Dendritic cell treated with granulocyte-macrophage colony-stimulating factor and Interleukin-4, amounts not matched to agents 40 ng/mL and 50 ng/mL, for 4 days (primary cell): ENCODE data around the gene CD72.
"Not testable (repeated sequence)": the region's sequence is repeated elsewhere in the genome, so short reads cannot be mapped to it uniquely, and the experiment has no call there.

ENCODE experiments used
- H3K27ac Mint-ChIP-seq: one replicate; pipeline ENCODE4 v1.8.0; 2022; ENCODE audit warnings: mild to moderate bottlenecking, mixed read lengths
- H3K27me3 Mint-ChIP-seq: one replicate; pipeline ENCODE4 v1.8.0; 2022; ENCODE audit warnings: mild to moderate bottlenecking, mixed read lengths
- H3K36me3 Mint-ChIP-seq: one replicate; pipeline ENCODE4 v1.8.0; 2022; ENCODE audit warnings: low read depth, mixed read lengths
- H3K4me1 Mint-ChIP-seq: one replicate; pipeline ENCODE4 v1.8.0; 2022; ENCODE audit warnings: low read depth, mixed read lengths
- H3K4me3 Mint-ChIP-seq: one replicate; pipeline ENCODE4 v1.8.0; 2022; ENCODE audit warnings: mild to moderate bottlenecking, moderate library complexity, mixed read lengths
- H3K9me3 Mint-ChIP-seq: one replicate; pipeline ENCODE4 v1.8.0; 2022; ENCODE audit warnings: mixed read lengths
- intact Hi-C: fragments of 100-400 bp; cut with micrococcal nuclease; formaldehyde crosslinking; loops from one replicate; pipeline ENCODE4 v1.15.0; 2022

Gene CD72

GRCh38 chr9:35603986-35604577 is 14.1 kb downstream of the CD72 start:
- peak overlapping the region; percentile 96 for H3K4me3 Mint-ChIP-seq
- no peaks in the 10 kb centered on the region for H3K27me3 Mint-ChIP-seq
- peaks cover 56% of the 10 kb centered on the region for H3K4me1 Mint-ChIP-seq
- H3K9me3 Mint-ChIP-seq, result no peaks in the 10 kb centered on the region
- intact Hi-C loops, result loop anchor here (1.0 to 2.0 kb wide), 3 partner anchors 42 to 128 kb away; partner anchors contain the start of genes CCDC107, CREB3, RMRP and TLN1
- peaks cover 33% of the 10 kb centered on the region for H3K36me3 Mint-ChIP-seq
- peak overlapping the region; percentile 94 for H3K27ac Mint-ChIP-seq

GRCh38 chr9:35603506-35603985 is 14.7 kb downstream of the CD72 start:
- Mint-ChIP-seq H3K4me1 (peaks cover 56% of the 10 kb centered on the region), H3K4me3 (peak overlapping the region; percentile 96), H3K27ac (peak overlapping the region; percentile 94), H3K9me3 (no peaks in the 10 kb centered on the region), H3K36me3 (peaks cover 27% of the 10 kb centered on the region), H3K27me3 (no peaks in the 10 kb centered on the region)
- intact Hi-C loops, result no loop called here

GRCh38 chr9:35599763-35600604 is 18.2 kb downstream of the CD72 start:
- peaks cover under 1% of the 10 kb centered on the region for H3K9me3 Mint-ChIP-seq

DNA sequence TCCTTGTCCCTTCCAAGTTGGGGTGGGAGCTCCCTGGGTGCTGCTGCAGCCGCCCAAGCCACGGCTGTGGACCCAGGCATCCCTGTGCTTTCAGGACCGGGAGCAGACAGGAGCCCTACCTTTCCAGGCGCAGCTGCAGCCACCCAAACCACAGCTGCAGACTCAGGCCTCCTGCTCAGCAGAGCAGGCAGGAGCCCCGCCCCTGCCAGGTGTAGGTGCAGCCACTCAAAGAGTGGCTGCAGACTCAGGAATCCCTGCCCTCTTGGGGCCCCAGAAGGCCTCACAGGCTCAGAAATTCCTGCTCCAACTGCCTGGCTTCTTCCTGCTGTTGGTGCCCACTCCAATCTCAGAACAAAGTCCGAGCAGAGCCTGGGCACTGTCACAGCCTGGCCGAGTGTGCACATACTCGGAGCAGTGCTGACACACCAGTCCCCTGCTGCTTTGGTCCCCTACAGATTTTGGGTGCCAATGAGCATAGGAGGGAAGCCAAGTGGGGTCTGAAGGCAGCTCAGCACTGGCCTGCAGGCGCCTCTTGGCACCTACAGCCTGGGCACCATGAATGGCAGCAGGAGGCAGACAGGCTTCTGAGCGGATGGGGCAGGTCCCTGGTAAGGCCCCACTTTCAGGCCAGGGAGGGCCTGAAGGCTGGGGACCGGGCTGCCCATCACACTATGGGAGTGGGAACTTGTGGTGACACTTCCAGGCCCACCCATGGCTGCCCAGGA is 19.2 kb downstream of the CD72 start:
- Mint-ChIP-seq H3K4me3 (no peak overlapping the region), H3K27ac (no peak overlapping the region), H3K27me3 (no peaks in the 10 kb centered on the region), H3K4me1 (peaks cover 28% of the 10 kb centered on the region), H3K9me3 (peaks cover 10% of the 10 kb centered on the region), H3K36me3 (peaks cover under 1% of the 10 kb centered on the region)
- intact Hi-C loops, result no loop called here

More at GRCh38 chr9:35599763-35600604, 18.2 kb downstream of the CD72 start:
- Mint-ChIP-seq H3K27ac (no peak overlapping the region), H3K4me1 (peaks cover 37% of the 10 kb centered on the region), H3K27me3 (no peaks in the 10 kb centered on the region), H3K36me3 (peaks cover 7% of the 10 kb centered on the region), H3K4me3 (no peak overlapping the region)
- intact Hi-C loops, result no loop called here

DNA sequence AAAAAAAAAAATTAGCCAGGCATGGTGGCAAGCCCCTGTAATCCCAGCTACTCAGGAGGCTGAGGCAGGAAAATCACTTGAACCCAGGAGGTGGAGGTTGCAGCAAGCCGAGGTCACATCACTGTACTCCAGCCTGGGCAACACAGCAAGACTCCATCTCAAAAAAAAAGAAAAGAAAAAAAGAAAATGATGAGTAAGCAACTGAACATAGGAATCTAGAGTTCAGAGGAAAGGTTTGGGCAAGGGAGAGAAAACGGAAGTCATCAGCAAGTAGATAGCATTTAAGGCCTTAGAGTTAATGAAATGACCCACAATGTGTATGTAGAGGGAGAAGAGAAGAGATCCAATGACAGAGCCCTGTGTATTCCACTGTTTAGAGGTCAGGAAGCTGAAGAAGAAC is 21.3 kb downstream of the CD72 start:
- intact Hi-C loops, result not testable (repeated sequence)
- H3K9me3 Mint-ChIP-seq, result peaks cover 31% of the 10 kb centered on the region

DNA sequence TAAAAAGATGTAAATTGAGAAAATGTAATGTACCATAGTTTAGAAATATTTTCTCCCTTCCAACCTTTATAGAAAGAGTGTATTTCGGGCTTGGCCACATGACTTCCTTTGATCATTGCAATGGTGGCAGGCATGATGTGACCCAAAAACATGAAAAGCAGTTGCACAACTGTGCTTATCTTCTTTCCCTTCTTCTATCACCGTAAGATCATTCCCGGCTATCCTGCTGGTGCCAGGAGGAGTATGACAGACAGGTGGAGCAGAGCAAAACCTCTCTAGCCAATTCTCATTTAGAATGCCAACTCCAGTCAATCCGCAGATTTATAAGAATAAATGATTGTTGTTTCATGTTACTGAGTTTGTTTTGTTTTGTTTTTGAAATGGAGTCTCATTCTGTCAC is 23.7 kb downstream of the CD72 start:
- peaks cover 9% of the 10 kb centered on the region for H3K36me3 Mint-ChIP-seq
- H3K27me3 Mint-ChIP-seq, result no peaks in the 10 kb centered on the region
- H3K9me3 Mint-ChIP-seq, result peaks cover 36% of the 10 kb centered on the region
- intact Hi-C loops, result no loop called here
- H3K27ac Mint-ChIP-seq, result no peak overlapping the region
- no peak overlapping the region for H3K4me3 Mint-ChIP-seq
- peaks cover 3% of the 10 kb centered on the region for H3K4me1 Mint-ChIP-seq

More for the DNA sequence above, 21.3 kb downstream of the CD72 start:
- H3K4me1 Mint-ChIP-seq, result peaks cover 14% of the 10 kb centered on the region
- not testable (repeated sequence) for H3K36me3 Mint-ChIP-seq, H3K4me3 Mint-ChIP-seq, H3K27me3 Mint-ChIP-seq, H3K27ac Mint-ChIP-seq

DNA sequence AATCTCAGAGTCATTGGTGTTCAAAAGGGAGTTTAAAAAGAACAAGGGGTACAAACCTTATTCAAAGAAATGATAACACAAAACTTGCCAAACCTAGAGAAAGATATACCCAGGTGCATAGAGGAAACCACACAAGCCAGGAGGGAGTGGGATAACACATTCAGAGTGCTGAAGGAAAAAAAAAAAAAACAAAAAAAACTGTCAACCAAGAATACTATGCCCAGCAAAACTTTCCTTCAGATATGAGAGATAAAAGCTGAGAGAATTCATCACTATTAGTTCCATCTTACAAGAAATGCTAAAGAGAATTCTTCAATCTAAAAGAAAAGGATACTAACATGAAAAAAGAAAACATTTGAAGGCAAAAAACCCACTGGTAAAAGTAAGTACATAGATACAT is 24.6 kb downstream of the CD72 start:
- Mint-ChIP-seq H3K4me3 (no peak overlapping the region), H3K27ac (no peak overlapping the region), H3K4me1 (no peaks in the 10 kb centered on the region), H3K27me3 (no peaks in the 10 kb centered on the region), H3K9me3 (peaks cover 36% of the 10 kb centered on the region), H3K36me3 (peaks cover 9% of the 10 kb centered on the region)
- intact Hi-C loops, result no loop called here

DNA sequence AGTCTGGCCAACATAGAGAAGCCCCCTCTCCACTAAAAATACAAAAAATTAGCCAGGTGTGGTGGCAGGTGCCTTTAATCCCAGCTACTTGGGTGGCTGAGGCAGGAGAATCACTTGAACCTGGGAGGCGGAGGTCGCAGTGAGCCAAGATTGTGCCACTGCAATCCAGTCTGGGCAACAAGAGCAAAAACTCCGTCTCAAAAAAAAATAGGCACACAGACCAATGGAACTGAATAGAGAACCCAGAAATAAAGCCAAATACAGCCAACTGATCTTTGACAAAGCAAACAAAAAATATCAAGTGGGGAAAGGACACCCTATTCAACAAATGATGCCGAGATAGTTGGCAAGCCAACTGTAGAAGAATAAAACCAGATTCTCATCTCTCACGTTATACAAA is 29.7 kb downstream of the CD72 start:
- H3K36me3 Mint-ChIP-seq, intact Hi-C loops, H3K4me3 Mint-ChIP-seq, H3K4me1 Mint-ChIP-seq, H3K27ac Mint-ChIP-seq, H3K27me3 Mint-ChIP-seq: not testable (repeated sequence)
- H3K9me3 Mint-ChIP-seq, result peaks cover 35% of the 10 kb centered on the region

- H3K9me3 Mint-ChIP-seq, result peaks cover 47% of the 10 kb centered on the region
- H3K4me1 Mint-ChIP-seq, H3K27ac Mint-ChIP-seq, H3K4me3 Mint-ChIP-seq, intact Hi-C loops, H3K27me3 Mint-ChIP-seq: not testable (repeated sequence)
- peaks cover 22% of the 10 kb centered on the region for H3K36me3 Mint-ChIP-seq
These were observed 33.5 kb downstream of the CD72 start for GRCh38 chr9:35584681-35585080.

DNA sequence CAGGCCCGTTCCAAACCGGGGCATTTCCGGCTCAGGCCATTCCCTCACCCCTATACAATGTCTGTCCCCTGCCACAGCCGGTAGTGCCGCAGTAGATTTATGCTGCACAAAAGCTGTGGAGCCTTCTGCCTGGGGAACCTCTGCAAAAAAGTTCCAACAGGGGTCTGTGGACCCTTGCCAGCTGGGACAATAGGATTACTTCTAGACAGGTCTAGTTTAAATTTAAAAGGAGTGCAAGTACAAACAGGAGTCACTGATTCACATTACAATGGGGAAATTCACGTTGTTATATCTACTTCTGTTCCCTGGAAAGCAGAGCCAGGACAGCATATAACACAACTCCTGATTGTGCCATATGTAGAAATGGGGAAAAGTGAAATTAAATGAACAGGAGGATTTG is 34.7 kb downstream of the CD72 start:
- H3K36me3 Mint-ChIP-seq, result peaks cover 27% of the 10 kb centered on the region
- H3K4me1 Mint-ChIP-seq, H3K4me3 Mint-ChIP-seq, H3K27me3 Mint-ChIP-seq, H3K27ac Mint-ChIP-seq, intact Hi-C loops: not testable (repeated sequence)
- H3K9me3 Mint-ChIP-seq, result peaks cover 55% of the 10 kb centered on the region

DNA sequence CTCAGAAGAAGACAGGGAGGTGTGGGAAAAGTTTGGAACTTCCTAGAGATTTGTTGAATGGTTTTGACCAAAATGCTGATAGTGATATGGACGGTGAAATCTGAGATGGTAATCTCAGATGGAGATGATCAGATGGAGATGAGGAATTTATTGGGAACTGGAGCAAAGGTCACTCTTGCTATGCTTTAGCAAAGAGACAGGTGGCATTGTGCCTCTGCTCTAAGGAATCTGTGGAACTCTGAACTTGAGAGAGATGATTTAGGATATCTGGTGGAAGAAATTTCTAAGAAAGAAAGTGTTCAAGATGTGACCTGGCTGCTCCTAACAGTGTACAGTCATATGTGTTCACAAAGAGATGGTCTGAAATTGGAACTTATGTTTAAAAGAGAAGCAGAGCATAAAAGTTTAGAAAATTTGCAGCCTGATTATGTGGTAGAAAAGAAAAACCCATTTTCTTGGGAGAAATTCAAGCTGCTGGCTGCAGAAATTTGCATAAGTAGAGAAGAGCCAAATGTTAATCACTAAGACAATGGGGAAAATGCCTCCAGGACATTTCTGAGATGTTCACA is 38.5 kb downstream of the CD72 start:
- H3K27me3 Mint-ChIP-seq, H3K4me1 Mint-ChIP-seq, H3K4me3 Mint-ChIP-seq, intact Hi-C loops, H3K27ac Mint-ChIP-seq: not testable (repeated sequence)
- peaks cover 40% of the 10 kb centered on the region for H3K9me3 Mint-ChIP-seq
- peaks cover 27% of the 10 kb centered on the region for H3K36me3 Mint-ChIP-seq

GRCh38 chr9:35579130-35579529 is 39.1 kb downstream of the CD72 start:
- no peaks in the 10 kb centered on the region for H3K27me3 Mint-ChIP-seq
- H3K4me1 Mint-ChIP-seq, result peaks cover 6% of the 10 kb centered on the region
- H3K4me3 Mint-ChIP-seq, result no peak overlapping the region
- no peak overlapping the region for H3K27ac Mint-ChIP-seq
- H3K9me3 Mint-ChIP-seq, result peaks cover 40% of the 10 kb centered on the region
- intact Hi-C loops, result no loop called here
- H3K36me3 Mint-ChIP-seq, result peaks cover 27% of the 10 kb centered on the region

DNA sequence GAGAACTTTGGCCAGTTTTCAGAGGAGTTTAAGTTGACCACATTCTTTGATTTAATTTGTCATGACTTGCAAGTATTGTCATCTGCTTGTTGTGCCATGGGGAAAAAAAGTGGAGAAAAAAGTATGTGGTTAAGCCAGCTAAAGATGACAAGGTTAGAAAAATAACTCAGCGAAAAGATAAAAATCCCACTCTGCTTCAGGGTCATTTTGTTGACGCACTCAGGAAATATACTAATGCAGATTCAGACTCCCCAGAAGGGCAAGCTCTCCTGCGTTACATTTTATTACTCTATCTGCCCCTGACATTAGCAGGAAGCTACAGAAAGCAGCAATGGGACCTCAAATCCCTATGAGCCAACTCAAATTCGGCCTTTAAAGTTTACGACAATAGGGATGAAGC is 40.7 kb downstream of the CD72 start:
- Mint-ChIP-seq H3K27me3 (no peaks in the 10 kb centered on the region), H3K4me3 (no peak overlapping the region), H3K27ac (no peak overlapping the region), H3K9me3 (peaks cover 36% of the 10 kb centered on the region), H3K36me3 (peaks cover 27% of the 10 kb centered on the region), H3K4me1 (peaks cover 6% of the 10 kb centered on the region)
- intact Hi-C loops, result no loop called here

GRCh38 chr9:35575478-35575877 is 42.7 kb downstream of the CD72 start:
- no peak overlapping the region for H3K27ac Mint-ChIP-seq
- no peak overlapping the region for H3K4me3 Mint-ChIP-seq
- H3K9me3 Mint-ChIP-seq, result peaks cover 16% of the 10 kb centered on the region
- H3K27me3 Mint-ChIP-seq, result no peaks in the 10 kb centered on the region
- intact Hi-C loops, result no loop called here
- no peaks in the 10 kb centered on the region for H3K4me1 Mint-ChIP-seq
- peaks cover 13% of the 10 kb centered on the region for H3K36me3 Mint-ChIP-seq
